Left ventricle myocardium inferior (tissue), 1 donor: ENCODE results near the gene PTGER3. TPM values are rescaled to one million over a fixed set of nuclear protein-coding genes. Genes with fewer than 3 reads are reported as not detected.

Experiments
- DNase-seq: peaks from one replicate; pipeline ENCODE4 v3.0.0-alpha.2; 2020
- H3K27ac ChIP-seq: fragments of 200-600 bp; replicated peaks from 2 replicates; pipeline ENCODE4 v1.8.0; 2021
- H3K27me3 ChIP-seq: fragments of 200-600 bp; 2 replicates; pipeline ENCODE4 v1.8.0; 2021; ENCODE audit warnings: low read depth
- H3K36me3 ChIP-seq: fragments of 200-600 bp; 2 replicates; pipeline ENCODE4 v1.8.0; 2021
- H3K4me1 ChIP-seq: fragments of 200-600 bp; 2 replicates; pipeline ENCODE4 v1.8.0; 2021
- H3K4me3 ChIP-seq: fragments of 200-600 bp; 2 replicates; pipeline ENCODE4 v1.8.0; 2021; ENCODE audit warnings: mild to moderate bottlenecking, moderate library complexity
- H3K9me3 ChIP-seq: fragments of 200-600 bp; replicated peaks from 2 replicates; pipeline ENCODE4 v1.8.0; 2021
- CTCF ChIP-seq: fragments of 200-600 bp; IDR thresholded peaks from 2 replicates; pipeline ENCODE4 v1.8.0; 2021; ENCODE audit warnings: antibody characterized with exemption, mild to moderate bottlenecking, borderline replicate concordance
- intact Hi-C: fragments of 100-400 bp; cut with micrococcal nuclease; formaldehyde crosslinking; loops from one replicate; pipeline ENCODE4 v1.11.0; 2022
- total RNA-seq: library from RNA; stranded (reverse); fragmentation: NEBNext Ultra II Directional; extraction: Animal tissue kit (Norgen Biotek cat#: 25700); gene quantifications from one replicate; pipeline ENCODE4 v1.2.1, GENCODE V29; 2021
- donor health status: DM: no; HTN: yes; CAD: no; lungs with severe emphysema.

The PTGER3 gene
- total RNA-seq, 1 donor from 2014 or later: 2.6 TPM

GRCh38 chr1:71049951-71050598 is 2.5 kb upstream of the PTGER3 start:
- TF ChIP-seq CTCF: peak; percentile 80
- H3K27ac ChIP-seq: no peak overlapping the region
- intact Hi-C loops: loop anchor here (5.0 kb wide), 2 partner anchors 363 to 523 kb away; no protein-coding TSS in a partner anchor
- H3K27me3 ChIP-seq: peaks cover 40% of the 10 kb centered on the region
- no peaks in the 10 kb centered on the region for H3K9me3 ChIP-seq
- no peak overlapping the region for H3K4me3 ChIP-seq
- DNase-seq: no peak
- peaks cover 20% of the 10 kb centered on the region for H3K4me1 ChIP-seq
- H3K36me3 ChIP-seq: no peaks in the 10 kb centered on the region

- no peak for DNase-seq
- H3K27ac ChIP-seq: no peak overlapping the region
- H3K9me3 ChIP-seq: no peaks in the 10 kb centered on the region
- no peaks in the 10 kb centered on the region for H3K36me3 ChIP-seq
- H3K4me3 ChIP-seq: peak overlapping the region; percentile 70
- H3K4me1 ChIP-seq: peaks cover 20% of the 10 kb centered on the region
- TF ChIP-seq CTCF: no peak
- H3K27me3 ChIP-seq: peaks cover 46% of the 10 kb centered on the region
- intact Hi-C loops: loop anchor here (5.0 kb wide), 1 partner anchor 520 kb away; no protein-coding TSS in a partner anchor
These were observed 553 bp downstream of the PTGER3 start for GRCh38 chr1:71046891-71047634.

GRCh38 chr1:71045463-71046028 is 2.1 kb downstream of the PTGER3 start:
- peaks cover 46% of the 10 kb centered on the region for H3K27me3 ChIP-seq
- no peak for TF ChIP-seq CTCF
- no peak for DNase-seq
- H3K9me3 ChIP-seq: no peaks in the 10 kb centered on the region
- intact Hi-C loops: loop anchor here (5.0 kb wide), 1 partner anchor 518 kb away; no protein-coding TSS in a partner anchor
- no peak overlapping the region for H3K4me3 ChIP-seq
- no peak overlapping the region for H3K27ac ChIP-seq
- no peaks in the 10 kb centered on the region for H3K36me3 ChIP-seq
- H3K4me1 ChIP-seq: peaks cover 20% of the 10 kb centered on the region

GRCh38 chr1:71044833-71045232 is 2.8 kb downstream of the PTGER3 start:
- Histone ChIP-seq H3K27me3 (peaks cover 49% of the 10 kb centered on the region), H3K4me1 (peaks cover 20% of the 10 kb centered on the region), H3K9me3 (no peaks in the 10 kb centered on the region), H3K27ac (no peak overlapping the region), H3K4me3 (no peak overlapping the region), H3K36me3 (no peaks in the 10 kb centered on the region)
- no peak for DNase-seq
- no peak for TF ChIP-seq CTCF
- intact Hi-C loops: loop anchor here (5.0 kb wide), 1 partner anchor 518 kb away; no protein-coding TSS in a partner anchor

GRCh38 chr1:71043065-71043464 is 4.6 kb downstream of the PTGER3 start:
- no peaks in the 10 kb centered on the region for H3K9me3 ChIP-seq
- TF ChIP-seq CTCF: no peak
- DNase-seq: no peak
- no peak overlapping the region for H3K4me3 ChIP-seq
- intact Hi-C loops: no loop called here
- peaks cover 19% of the 10 kb centered on the region for H3K4me1 ChIP-seq
- no peak overlapping the region for H3K27ac ChIP-seq
- H3K36me3 ChIP-seq: no peaks in the 10 kb centered on the region
- peaks cover 48% of the 10 kb centered on the region for H3K27me3 ChIP-seq
